Measurements from ENCODE around the gene POTEF.
"Not testable (repeated sequence)": the region's sequence is repeated elsewhere in the genome, so short reads cannot be mapped to it uniquely, and the experiment has no call there.

POTEF gene

DNA sequence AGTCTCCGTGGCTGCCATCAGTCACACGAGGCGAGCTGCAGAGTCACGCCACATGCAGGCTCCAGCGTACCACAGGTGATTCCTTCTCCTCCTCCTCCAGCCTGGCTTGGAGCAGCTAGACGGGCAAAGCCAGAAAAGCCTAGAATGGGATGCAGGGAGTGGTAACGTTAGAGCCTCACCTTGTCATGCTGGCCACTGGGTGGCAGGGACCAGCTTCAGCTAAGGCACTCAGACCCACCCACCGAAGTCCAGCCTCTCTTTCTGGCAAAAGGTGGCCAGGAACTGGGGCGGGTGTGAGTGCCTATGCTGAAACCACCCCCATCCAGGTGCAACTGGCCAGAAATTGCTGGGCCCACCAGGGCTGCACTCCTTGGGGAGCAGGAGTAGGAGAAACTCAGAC, 1.3 kb downstream of the POTEF start:
- DNase-seq, result not testable (repeated sequence)

DNA sequence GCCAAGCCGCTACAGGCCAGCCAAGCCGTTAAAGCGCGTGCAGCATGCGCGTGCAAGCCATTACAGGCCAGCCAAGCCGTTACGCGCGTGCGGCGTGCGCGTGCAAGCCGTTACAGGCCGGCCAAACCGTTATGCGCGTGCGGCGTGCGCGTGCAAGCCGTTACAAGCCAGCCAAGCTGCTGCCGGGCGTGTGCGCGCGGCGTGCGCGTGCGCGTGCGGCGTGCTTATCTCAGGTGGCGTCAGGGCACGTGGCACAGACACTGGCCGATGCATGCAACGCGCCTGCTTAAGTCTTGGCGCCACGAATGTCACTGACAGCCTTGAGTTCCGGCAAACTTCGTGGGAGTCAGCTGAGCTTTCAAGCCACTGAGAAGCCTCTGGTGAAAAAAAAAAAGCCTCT, 8.1 kb downstream of the POTEF start:
- DNase-seq, result not testable (repeated sequence)

DNA sequence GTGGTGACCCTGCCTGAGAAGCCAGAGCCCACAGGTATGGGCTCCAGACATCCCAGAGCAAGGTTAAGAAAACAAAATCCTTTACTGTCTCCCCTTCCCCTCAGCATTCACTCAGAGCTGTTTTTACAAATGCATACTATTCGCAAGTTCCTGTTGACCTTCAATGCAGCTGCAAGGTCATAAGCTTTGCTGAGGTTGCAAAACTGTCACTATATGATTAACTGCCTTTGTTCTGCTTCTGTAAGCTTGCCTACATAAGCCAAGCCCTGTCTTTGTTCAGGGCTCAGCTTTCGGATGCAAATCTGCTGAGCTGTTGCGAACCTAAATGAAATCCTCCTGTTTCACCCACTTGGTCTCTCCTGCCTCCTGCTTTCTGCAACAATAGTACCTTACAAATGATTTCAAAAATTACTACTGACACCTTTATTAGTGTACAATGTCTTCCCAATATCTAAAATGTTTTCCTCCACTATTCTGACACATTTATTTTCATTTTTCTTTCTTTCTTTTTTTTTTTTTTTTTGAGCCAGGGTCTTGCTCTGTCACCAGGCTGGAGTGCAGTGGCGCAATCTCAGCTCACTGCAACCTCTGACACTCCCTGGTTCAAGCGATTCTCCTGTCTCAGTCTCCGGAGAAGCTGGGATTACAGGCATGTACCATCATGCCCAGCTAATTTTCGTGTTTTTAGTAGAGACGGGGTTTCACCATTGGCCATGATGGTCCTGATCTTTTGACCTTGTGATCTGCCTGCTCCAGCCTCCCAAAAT, 26.2 kb downstream of the POTEF start:
- DNase-seq, result not testable (repeated sequence)

DNA sequence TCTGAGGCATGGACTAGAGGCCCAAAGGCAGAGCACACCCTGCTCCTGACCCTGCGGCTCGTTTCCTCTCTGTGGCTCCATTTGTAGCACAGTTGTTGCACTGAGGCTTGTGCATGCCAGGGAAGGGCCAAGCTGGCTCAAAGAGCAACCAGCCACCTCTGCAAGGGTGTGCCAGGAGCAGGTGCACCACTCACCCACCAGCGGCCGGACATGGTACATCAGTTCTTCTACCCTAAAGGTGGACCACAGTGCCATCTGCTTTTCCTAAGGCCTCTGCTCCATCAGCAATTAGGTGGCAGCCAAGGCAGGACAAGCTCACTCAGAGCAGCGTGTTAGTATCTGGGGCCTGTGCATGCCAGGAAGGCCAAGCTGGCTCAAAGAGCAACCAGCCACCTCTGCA, 66.4 kb downstream of the POTEF start:
- DNase-seq, result not testable (repeated sequence)

DNA sequence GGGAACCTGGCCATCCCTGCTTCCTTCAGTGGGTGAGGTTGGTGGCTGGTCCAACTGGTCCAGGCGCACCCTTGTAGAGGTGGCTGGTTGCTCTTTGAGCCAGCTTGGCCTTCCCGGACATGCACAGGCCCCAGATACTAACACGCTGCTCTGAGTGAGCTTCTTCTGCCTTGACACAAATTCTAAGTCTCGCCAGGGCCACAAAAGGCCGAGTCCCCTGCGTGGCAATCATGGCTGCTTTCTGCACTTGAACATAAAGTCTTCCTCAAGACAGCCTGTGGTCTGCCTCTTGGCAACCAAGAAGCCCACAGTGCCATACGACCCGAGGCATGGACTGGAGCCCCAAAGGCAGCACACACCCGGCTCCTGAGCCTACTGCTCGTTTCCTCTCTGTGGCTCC, 69.0 kb downstream of the POTEF start:
- DNase-seq, result not testable (repeated sequence)

DNA sequence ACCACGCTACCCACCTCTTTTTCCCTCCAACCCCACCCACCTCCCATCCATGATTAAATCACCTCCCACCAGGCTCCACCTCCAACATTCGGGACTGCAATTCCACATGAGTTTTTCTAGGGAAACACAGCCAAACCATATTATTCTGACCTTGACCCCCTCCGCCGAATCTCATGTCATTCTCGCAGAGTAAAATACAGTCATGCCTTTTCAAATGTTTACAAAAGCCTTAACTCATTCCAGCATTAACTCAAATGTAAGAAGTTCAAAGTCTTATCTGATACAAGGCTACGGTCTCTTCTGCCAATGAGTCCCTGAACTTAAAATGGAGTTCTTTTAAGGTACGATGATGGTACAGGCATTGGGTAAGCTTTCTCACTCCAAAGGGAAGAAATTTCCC, 72.7 kb downstream of the POTEF start:
- DNase-seq, result not testable (repeated sequence)

DNA sequence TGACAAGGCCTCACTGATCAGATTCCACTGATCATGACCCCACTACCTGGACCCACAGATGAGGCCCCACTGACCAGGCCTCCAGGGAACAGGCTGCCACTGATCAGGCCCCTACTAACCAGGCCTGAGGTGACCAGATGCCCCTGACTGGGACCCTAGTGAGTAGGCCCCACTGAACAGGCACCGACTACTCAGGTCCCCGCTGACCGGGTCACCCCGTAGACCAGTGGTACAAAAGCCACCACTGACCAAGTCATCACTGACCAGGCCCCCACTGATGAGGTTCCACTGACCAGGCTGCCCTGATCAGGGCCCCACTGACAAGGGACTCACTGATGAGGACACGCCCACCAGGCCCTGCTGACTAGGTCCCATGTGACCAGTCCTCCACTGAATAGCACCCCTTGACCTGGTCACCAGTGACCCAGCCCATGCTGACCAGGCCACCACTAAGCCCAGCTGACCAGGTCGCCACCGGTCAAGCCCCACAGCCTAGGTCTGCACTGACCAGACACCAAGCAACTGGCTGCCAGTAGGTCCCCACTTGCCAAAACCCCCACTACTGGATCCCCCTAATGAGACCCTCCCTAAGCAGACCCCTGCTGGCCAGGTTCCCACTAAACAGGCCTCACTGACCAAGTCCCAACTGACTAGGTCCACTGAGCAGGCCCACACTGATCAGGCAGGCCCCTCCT, 75.7 kb downstream of the POTEF start:
- not testable (repeated sequence) for DNase-seq

DNA sequence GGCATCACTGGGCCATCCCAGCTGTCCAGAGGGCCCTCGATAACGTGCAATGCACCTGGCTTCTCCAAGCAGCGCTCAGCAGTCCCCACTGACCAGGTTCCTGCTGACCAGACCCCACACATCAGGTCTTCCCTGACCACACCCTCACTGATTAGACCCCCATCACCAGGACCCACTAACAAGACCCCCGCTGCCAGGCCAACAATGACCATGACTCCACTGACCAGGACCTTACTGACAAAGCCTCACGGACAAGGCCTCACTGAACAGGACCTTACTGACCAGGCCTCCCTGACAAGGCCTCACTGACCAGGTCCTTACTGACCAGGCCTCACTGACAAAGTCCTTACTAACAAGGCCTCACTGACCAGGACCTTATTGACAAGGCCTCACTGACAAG, 76.6 kb downstream of the POTEF start:
- not testable (repeated sequence) for DNase-seq

DNA sequence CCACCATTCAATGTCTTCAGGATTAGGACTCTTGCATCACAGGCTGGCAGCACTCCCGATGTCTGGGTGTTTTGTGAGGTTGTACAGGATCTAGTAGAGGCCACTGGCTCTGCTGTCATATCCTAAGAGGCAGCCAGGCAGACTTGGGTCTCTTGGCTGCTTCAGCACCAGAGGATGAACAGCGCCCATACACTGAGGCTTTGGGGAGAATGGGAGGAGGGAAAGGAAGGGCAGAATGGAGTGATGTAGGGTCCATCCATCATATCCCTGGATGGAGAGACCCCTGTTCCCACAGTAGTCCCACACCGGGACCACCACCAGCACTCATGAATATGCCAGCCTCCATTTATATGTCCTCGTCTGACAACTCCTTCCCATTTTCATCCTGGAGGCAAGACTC, 80.6 kb downstream of the POTEF start:
- DNase-seq, result not testable (repeated sequence)

DNA sequence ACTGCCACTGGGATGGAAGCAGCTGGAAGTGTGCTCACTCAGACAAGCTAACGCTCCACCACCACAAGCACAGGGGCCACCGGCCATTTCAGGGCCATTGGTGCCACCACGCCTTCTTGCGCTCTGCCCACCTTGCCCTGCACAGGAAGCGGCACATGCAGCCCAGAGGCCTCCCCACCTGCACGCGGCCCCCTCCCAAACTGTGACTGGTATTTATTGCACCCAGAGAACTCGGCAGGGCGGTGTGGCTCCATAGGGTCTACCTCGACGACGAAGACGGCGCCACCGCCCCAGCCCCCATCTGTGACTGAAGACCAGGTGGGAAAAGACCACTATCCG, 90.8 kb downstream of the POTEF start:
- DNase-seq, result not testable (repeated sequence)

DNA sequence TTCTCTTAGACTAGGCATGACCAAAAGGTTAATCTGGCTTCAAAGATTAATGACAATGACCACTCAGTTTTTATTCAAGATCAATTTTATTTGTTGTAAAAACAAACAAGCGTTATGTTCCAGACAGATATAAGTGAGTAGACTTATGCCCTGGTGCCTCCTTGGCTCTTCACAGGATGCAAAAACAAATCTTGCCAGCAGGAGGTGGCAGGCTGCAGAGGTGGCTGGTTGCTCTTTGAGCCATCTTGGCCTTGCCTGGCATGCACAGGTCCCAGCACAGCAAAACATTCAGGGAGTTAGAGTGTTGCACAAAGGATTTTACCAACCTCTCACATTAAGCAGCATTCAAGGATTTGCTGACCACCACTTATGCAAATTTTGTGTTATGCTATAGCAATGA, 103.1 kb downstream of the POTEF start:
- DNase-seq, result not testable (repeated sequence)
